ENCODE data around the gene NTF4.
"Not testable (repeated sequence)": the region's sequence is repeated elsewhere in the genome, so short reads cannot be mapped to it uniquely, and the experiment has no call there.

Gene NTF4

GRCh38 chr19:49019242-49019932 is 45.2 kb downstream of the NTF4 start:
- no peak for DNase-seq

- not testable (repeated sequence) for DNase-seq
These were observed 46.0 kb downstream of the NTF4 start for GRCh38 chr19:49018388-49019241.

GRCh38 chr19:49017666-49018351 is 46.8 kb downstream of the NTF4 start:
- peak; percentile 19 for DNase-seq

- DNase-seq: no peak
These were observed 47.5 kb downstream of the NTF4 start, which contains the start of gene LHB for GRCh38 chr19:49017041-49017665. Gene LHB, minus strand, starts transcription at chr19:49017091. Its CDS starts 10 bp downstream, at chr19:49017081.

GRCh38 chr19:49016067-49016839 is 48.4 kb downstream of the NTF4 start:
- no peak for DNase-seq

GRCh38 chr19:49014870-49015255 is 49.8 kb downstream of the NTF4 start:
- DNase-seq: no peak

- no peak for DNase-seq
These were observed 50.3 kb downstream of the NTF4 start for GRCh38 chr19:49014123-49014869.

GRCh38 chr19:49011194-49011593 is 53.4 kb downstream of the NTF4 start:
- DNase-seq: no peak

Data from NCI-H510A treated with DMSO at 0.1 percent for 48 hours (cell line).